Activated T-helper 1 cell treated with anti-CD3 and anti-CD28 coated beads, Interleukin-12 subunit alpha, Interleukin-12 subunit beta, Interleukin-2, Interleukin-4 antibody, amounts not matched to agents 30 ng/mL and 10 ng/mL and 1 ng/mL, durations not matched to agents 14 hours and 24 hours and 36 hours (primary cell): ENCODE results near the gene TESK2. TPM values are rescaled to one million over a fixed set of nuclear protein-coding genes. Genes with fewer than 3 reads are reported as not detected.

Source experiments
- DNase-seq: peaks from one replicate; pipeline ENCODE4 v3.0.0; 2021; ENCODE audit warnings: low spot score
- H3K27ac Mint-ChIP-seq: one replicate; pipeline ENCODE4 v1.8.0; 2021; ENCODE audit warnings: mild to moderate bottlenecking, mixed read lengths
- H3K27me3 Mint-ChIP-seq: one replicate; pipeline ENCODE4 v1.8.0; 2022; ENCODE audit warnings: mild to moderate bottlenecking, moderate library complexity, mixed read lengths; ENCODE audit not compliant: insufficient read depth
- H3K36me3 Mint-ChIP-seq: one replicate; pipeline ENCODE4 v1.8.0; 2021; ENCODE audit warnings: low read depth, mixed read lengths
- H3K4me1 Mint-ChIP-seq: one replicate; pipeline ENCODE4 v1.8.0; 2021; ENCODE audit warnings: low read depth, mixed read lengths
- H3K4me3 Mint-ChIP-seq: one replicate; pipeline ENCODE4 v1.8.0; 2021; ENCODE audit warnings: mild to moderate bottlenecking, moderate library complexity, mixed read lengths
- H3K9me3 Mint-ChIP-seq: one replicate; pipeline ENCODE4 v1.8.0; 2021; ENCODE audit warnings: mixed read lengths
- intact Hi-C: fragments of 100-400 bp; cut with micrococcal nuclease; formaldehyde crosslinking; loops from one replicate; pipeline ENCODE4 v1.15.1; 2024
- total RNA-seq: library from RNA; stranded (reverse); gene quantifications from 2 replicates; pipeline ENCODE4 v1.2.3, GENCODE V29; 2022

TESK2 gene
- total RNA-seq, 1 donor from 2014 or later: 1.4 TPM

DNA sequence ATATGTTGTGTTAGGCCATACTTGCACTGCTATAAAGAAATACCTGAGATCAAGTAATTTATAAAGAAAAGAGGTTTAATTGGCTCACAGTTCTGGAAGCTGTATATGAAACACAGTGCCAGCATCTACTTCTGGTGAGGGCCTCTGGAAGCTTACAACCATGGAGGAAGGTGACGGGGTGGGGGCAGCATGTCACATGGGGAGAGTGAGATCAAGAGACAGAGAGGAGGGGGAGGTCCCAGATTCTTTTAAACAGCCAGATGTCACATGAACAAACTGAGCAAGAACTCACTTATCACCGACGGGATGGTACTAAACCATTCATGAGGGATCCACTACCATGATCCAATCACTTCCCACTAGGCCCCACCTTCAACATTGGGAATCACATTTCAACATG is 42.6 kb downstream of the TESK2 start:
- no peaks in the 10 kb centered on the region for H3K4me1 Mint-ChIP-seq
- DNase-seq: no peak
- H3K27ac Mint-ChIP-seq: no peak overlapping the region
- no peaks in the 10 kb centered on the region for H3K27me3 Mint-ChIP-seq
- intact Hi-C loops: no loop called here
- no peak overlapping the region for H3K4me3 Mint-ChIP-seq
- no peaks in the 10 kb centered on the region for H3K9me3 Mint-ChIP-seq
- no peaks in the 10 kb centered on the region for H3K36me3 Mint-ChIP-seq

DNA sequence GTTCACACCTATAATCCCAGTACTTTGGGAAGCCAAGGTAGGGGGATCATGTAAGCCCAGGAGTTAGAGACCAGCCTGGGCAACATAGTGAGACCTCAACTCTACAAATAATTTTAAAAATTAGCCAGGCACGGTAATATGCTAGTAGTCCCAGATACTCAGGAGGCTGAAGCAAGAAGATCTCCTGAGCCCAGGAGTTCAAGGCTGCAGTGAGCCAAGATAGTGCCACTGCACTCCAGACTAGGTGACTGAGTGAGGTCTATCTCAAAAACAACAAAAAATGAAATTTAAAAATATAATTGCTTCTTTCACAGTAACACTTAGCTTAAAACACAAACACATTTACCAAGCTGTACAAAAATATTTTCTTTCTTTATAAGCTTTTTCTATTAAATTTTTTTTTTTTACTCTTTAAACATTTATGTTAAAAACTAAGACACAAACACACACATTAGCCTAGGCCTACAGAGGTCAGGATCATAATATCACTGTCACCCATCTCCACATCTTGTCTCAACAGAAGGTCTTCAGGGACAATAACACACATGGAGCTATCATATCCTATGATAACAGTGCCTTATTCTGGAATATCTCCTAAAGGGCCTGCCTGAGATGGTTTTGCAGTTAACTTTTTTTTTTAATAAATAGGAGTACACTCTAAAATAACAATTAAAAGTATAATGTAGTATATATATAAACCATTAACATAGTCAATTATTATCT is 43.9 kb downstream of the TESK2 start:
- Mint-ChIP-seq H3K27ac (no peak overlapping the region), H3K4me3 (no peak overlapping the region), H3K9me3 (no peaks in the 10 kb centered on the region), H3K4me1 (no peaks in the 10 kb centered on the region), H3K27me3 (no peaks in the 10 kb centered on the region), H3K36me3 (no peaks in the 10 kb centered on the region)
- intact Hi-C loops: no loop called here
- no peak for DNase-seq

DNA sequence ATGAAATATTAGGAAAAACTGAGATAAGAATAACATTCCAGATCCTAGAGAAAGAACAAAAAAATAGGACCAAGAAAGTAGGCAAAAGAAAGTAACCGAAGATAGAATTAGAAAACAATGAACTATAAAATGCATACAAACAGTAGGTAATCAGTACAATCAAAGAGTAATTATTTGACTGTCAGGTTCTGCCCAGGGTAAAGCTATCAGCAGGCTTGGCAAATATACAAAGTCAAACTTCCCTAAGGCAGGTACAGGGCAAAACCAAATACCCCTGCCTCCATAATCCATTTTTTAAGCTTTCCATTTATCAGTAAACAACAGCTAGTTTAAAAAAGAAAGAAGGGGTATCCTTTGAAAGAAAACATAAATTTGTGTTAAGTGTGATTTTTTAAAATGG is 44.4 kb downstream of the TESK2 start:
- Mint-ChIP-seq H3K27me3 (no peaks in the 10 kb centered on the region), H3K4me3 (no peak overlapping the region), H3K36me3 (no peaks in the 10 kb centered on the region), H3K4me1 (no peaks in the 10 kb centered on the region), H3K27ac (no peak overlapping the region), H3K9me3 (no peaks in the 10 kb centered on the region)
- DNase-seq: no peak
- intact Hi-C loops: no loop called here

DNA sequence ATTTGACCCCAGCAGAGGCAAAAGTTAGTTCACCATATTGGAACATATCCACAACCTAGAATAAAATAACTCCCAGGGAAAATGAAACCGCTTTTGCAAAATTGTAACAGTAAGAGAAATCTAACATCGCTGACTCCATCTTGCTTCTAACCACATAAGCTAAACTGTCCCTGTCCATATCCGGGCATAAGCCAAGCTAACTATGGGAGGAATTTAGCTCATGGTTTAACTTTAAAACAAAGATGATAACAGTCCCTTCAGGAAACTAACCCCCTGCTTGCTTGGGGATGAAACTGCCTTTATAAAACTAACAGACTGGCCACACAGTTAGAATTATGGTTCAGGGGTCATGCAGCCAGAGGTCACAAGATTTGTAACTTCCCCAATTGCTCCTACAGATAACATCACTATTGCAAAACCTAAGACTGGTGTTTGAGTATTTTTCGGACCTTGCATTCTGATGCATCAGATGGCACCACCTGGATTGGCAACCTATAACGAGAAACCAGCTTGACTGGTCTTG is 46.3 kb downstream of the TESK2 start:
- no peak overlapping the region for H3K4me3 Mint-ChIP-seq
- no peaks in the 10 kb centered on the region for H3K27me3 Mint-ChIP-seq
- intact Hi-C loops: no loop called here
- no peaks in the 10 kb centered on the region for H3K9me3 Mint-ChIP-seq
- no peaks in the 10 kb centered on the region for H3K36me3 Mint-ChIP-seq
- H3K27ac Mint-ChIP-seq: no peak overlapping the region
- no peak for DNase-seq
- no peaks in the 10 kb centered on the region for H3K4me1 Mint-ChIP-seq

DNA sequence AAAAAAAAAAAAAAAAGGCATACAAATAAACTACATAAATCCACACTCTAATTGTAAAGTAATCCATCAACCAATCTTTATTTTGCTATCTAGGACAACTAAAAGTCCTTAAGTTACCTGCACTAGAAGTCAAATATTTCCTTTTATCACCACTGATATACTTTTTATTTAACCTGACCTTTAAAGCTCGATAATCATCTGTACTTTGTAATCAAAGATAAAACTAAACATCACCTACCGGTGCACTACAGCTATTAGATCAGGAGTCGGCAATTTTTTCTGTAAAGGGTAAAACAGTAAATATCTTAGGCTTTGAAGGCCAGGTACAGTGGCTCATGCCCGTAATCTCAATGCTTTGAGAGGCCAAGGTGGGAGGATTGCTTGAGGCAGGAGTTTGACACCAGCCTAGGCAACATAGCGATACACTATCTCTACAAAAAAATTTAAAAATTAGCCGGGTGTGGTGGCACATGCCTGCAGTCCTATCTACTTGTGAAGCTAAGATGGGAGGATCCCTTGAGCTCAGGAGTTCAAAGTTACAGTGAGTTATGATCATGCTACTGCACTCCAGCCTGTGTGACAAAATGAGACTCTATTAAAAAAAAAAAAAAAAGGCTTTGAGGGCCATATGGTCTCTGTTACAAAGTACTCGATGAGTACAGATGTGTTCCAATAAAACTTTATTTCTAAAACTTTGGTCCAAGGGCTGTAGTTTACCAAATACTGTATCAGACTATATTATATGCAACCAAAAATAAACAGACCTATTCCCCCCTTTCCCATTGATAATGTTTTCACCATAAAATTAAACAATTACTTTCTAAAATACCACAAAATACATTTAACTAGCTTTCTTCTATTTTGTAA is 47.1 kb downstream of the TESK2 start:
- H3K9me3 Mint-ChIP-seq: no peaks in the 10 kb centered on the region
- H3K4me1 Mint-ChIP-seq: no peaks in the 10 kb centered on the region
- no peaks in the 10 kb centered on the region for H3K27me3 Mint-ChIP-seq
- DNase-seq: no peak
- H3K36me3 Mint-ChIP-seq: no peaks in the 10 kb centered on the region
- no peak overlapping the region for H3K27ac Mint-ChIP-seq
- no peak overlapping the region for H3K4me3 Mint-ChIP-seq
- intact Hi-C loops: no loop called here

DNA sequence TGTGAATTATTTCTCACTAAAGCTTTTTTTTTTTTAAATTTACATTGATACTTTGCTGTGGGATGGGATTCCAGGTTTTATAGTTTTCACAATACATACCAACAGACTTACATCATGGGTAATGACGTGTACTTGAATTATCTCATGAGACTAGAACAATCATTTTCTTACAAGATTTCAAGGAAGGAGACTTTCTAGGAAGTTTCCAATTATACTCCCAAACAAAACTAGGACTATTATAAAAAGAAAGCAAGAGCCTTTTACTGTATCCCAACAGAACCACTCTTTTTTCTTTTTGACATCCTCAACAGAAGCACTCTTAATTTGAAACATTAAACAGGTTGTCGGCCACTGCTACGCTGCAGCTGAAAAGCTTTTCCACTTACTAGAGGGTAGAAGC is 48.7 kb downstream of the TESK2 start:
- Mint-ChIP-seq H3K27me3 (no peaks in the 10 kb centered on the region), H3K4me1 (no peaks in the 10 kb centered on the region), H3K27ac (no peak overlapping the region), H3K9me3 (no peaks in the 10 kb centered on the region), H3K36me3 (no peaks in the 10 kb centered on the region), H3K4me3 (no peak overlapping the region)
- intact Hi-C loops: no loop called here
- DNase-seq: no peak

DNA sequence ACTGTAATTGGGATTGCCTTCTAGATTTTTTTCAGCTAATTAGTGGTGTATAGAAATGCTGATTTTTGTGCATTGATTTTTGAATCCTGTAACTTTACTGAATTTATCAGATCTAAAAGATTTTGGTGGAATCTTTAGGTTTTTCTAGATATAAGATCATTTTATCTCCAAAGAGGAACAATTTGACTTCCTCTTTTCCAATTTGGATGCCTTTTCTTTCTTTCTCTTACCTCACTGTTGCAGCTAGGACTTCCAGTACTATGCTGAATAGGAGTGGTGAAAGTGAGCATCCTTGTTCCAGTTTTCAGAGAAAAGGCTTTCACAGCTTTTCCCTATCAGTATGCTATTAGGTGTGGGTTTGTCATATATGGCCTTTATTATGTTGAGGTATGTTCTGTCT is 53.6 kb downstream of the TESK2 start:
- intact Hi-C loops: no loop called here
- no peak for DNase-seq
- Mint-ChIP-seq H3K27ac (no peak overlapping the region), H3K4me1 (no peaks in the 10 kb centered on the region), H3K36me3 (no peaks in the 10 kb centered on the region), H3K27me3 (peaks cover 2% of the 10 kb centered on the region), H3K4me3 (no peak overlapping the region), H3K9me3 (no peaks in the 10 kb centered on the region)

DNA sequence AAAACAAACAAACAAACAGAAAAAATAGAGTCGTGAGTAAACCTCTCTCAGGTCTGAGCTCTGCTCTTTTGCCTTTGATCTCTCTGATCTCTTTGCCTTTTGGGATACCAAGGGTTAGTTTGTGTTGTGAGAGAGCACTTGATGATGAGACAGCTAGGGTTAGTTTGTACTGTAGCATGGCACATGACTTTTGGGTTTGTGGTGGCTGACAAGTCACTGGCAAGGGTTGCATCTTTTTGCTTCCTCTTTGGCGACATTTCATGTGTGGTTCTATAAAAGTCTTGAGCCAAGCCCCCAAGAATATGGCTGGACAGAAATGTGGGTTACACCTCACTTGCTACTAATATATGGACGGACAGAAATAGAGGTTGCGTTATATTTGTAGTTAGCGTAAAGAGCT is 60.5 kb downstream of the TESK2 start:
- DNase-seq: no peak
- Mint-ChIP-seq H3K9me3 (no peaks in the 10 kb centered on the region), H3K4me3 (no peak overlapping the region), H3K36me3 (no peaks in the 10 kb centered on the region), H3K27ac (no peak overlapping the region), H3K4me1 (no peaks in the 10 kb centered on the region), H3K27me3 (peaks cover 7% of the 10 kb centered on the region)
- intact Hi-C loops: no loop called here

DNA sequence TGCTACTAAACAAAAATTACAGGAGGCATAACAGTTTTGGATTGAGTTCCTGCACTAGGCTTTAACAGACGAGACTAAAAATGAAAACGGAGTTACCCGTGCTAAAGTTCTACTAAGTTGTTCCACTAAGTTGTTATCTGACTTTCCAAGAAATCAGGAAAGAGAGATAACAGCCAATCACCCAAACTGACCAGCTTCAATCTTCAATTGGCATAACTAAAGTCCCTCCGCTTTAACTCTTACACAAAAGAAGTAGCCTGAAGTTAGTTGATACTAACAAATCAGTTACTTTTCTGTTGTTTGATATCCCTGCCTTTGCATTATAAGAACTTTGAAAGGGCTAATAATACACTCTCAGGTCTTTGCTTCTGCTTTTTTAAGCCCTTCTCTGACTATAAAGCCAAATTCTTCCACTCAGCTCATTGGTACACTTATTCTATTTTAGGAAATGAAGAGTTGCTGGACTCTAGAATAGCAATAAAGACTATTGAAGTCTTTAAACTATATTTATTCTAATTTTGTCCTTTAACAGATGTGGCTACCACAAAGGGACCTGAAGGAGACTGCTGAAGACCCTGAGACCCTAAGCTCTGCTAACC is 61.3 kb downstream of the TESK2 start:
- DNase-seq: no peak
- H3K27me3 Mint-ChIP-seq: peaks cover 5% of the 10 kb centered on the region
- H3K36me3 Mint-ChIP-seq: no peaks in the 10 kb centered on the region
- no peak overlapping the region for H3K4me3 Mint-ChIP-seq
- H3K4me1 Mint-ChIP-seq: no peaks in the 10 kb centered on the region
- no peak overlapping the region for H3K27ac Mint-ChIP-seq
- no peaks in the 10 kb centered on the region for H3K9me3 Mint-ChIP-seq
- intact Hi-C loops: no loop called here

DNA sequence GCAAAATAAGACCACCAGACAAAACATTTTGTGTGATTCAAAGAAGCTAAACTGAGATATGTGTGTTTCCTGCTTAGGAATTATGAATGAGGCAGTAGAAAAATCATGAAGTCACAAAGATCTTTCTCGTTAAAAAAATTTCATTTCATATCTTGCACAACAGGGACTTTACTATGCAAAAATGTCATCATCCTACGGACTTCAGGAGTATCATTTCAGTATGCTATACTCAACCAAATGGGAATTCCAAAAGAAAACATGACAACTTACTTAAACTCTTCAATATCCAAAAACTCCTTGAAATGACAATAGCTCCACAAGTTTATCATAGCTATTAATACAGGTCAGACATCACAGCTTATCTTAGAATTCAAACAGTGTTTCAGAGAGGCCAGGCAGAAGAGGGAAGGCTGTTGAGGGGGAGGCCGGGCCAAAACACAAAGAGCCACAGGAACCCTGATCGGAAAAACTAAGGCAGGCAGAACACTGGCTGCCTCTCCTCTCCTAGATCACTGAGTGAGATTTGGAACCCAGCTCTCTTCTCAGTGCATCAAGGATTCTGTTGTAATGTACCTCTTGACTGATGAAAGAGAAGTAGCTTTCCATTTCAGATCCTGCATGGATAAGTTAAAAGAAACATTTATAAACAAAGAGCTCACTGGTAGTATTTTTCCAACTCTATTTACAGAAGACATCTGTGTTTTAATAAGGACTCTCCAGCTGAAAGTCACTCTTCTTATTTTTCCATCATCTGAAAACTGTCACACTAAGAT is 66.9 kb downstream of the TESK2 start:
- Mint-ChIP-seq H3K27me3 (peaks cover 4% of the 10 kb centered on the region), H3K36me3 (peaks cover 4% of the 10 kb centered on the region), H3K27ac (no peak overlapping the region), H3K4me1 (no peaks in the 10 kb centered on the region), H3K4me3 (no peak overlapping the region), H3K9me3 (peaks cover 8% of the 10 kb centered on the region)
- intact Hi-C loops: no loop called here
- no peak for DNase-seq

DNA sequence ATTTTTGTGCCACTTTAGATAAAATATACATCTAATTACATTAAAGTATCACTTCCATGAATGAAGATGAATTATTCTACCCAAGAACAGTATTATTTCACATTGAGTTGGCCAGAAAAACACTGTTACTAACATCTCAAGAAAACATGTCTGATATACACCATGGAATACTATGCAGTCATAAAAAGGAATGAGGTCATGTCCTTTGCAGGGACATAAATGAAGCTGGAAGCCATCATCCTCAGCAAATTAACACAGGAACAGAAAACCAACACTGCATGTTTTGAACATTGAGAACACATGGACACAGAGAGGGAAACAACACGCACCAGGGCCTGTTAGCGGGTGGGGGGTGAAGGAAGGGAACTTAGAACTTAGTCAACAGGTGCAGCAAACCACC is 69.0 kb downstream of the TESK2 start:
- peaks cover 4% of the 10 kb centered on the region for H3K36me3 Mint-ChIP-seq
- no peak overlapping the region for H3K4me3 Mint-ChIP-seq
- intact Hi-C loops: no loop called here
- H3K4me1 Mint-ChIP-seq: no peaks in the 10 kb centered on the region
- peaks cover 8% of the 10 kb centered on the region for H3K9me3 Mint-ChIP-seq
- peaks cover 2% of the 10 kb centered on the region for H3K27me3 Mint-ChIP-seq
- no peak for DNase-seq
- H3K27ac Mint-ChIP-seq: no peak overlapping the region

DNA sequence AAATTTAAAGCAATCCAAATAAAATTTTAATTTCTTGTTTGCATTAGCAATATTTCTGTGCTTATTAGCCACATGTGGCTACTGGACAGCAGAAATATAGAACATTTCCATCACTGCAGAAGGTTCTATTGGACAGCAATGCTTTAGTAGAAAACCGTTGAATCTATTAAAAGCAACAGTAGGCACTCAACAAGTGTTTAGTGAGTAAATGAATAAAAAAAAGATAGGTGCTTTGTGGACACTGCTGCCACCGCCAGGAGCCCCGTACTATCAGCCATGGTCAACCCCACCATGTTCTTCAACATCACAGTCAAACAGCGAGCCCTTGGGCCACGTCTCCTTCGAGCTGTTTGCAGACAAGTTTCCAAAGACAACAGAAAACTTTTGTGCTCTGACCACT is 76.2 kb downstream of the TESK2 start:
- no peaks in the 10 kb centered on the region for H3K27me3 Mint-ChIP-seq
- H3K4me1 Mint-ChIP-seq: no peaks in the 10 kb centered on the region
- no peaks in the 10 kb centered on the region for H3K9me3 Mint-ChIP-seq
- no peak for DNase-seq
- intact Hi-C loops: no loop called here
- H3K27ac Mint-ChIP-seq: no peak overlapping the region
- H3K4me3 Mint-ChIP-seq: no peak overlapping the region
- H3K36me3 Mint-ChIP-seq: no peaks in the 10 kb centered on the region
